Left cardiac atrium (tissue), 4 donors: ENCODE results near the gene FBXL16. TPM values are rescaled to one million over a fixed set of nuclear protein-coding genes. Genes with fewer than 3 reads are reported as not detected.

Experiments used
- ATAC-seq, 2 donors: fragments of 200-7000 bp; cut with Tn5 transposase; one replicate each; pipeline ENCODE4 v1.9.1; 2020; ENCODE audit warnings: mild to moderate bottlenecking in 2 of 2, moderate library complexity in 2 of 2
- DNase-seq: peaks from one replicate; pipeline ENCODE4 v3.0.0-alpha.2; 2020
- intact Hi-C, 2 donors: fragments of 100-400 bp; cut with DNase I; formaldehyde crosslinking; loops; one replicate each; pipeline versions ENCODE4 v1.14.1 to v1.15.1; 2022 to 2023
- total RNA-seq, 2 donors: library from RNA; stranded (reverse); fragmentation: NEBNext Ultra II Directional; extraction: Animal tissue kit (Norgen Biotek cat#: 25700); gene quantifications; one replicate each; pipeline ENCODE4 v1.2.1, GENCODE V29; 2021
- donor health status: DM: no; HTN: yes; CAD: no.
- donor health status: DM: no; HTN: yes; CAD: no; lungs with severe emphysema.
- donor health status: DM: yes; HTN: yes; CAD: no.
- donor health status: Dilated cardiomyopathy.

The FBXL16 gene
- total RNA-seq, 2 donors from 2014 or later, result 0.32 to 1.0 TPM

- ATAC-seq (no peak), DNase-seq (no peak)
- intact Hi-C loops, result no loop called here
Observed at GRCh38 chr16:683396-684070, 22.1 kb downstream of the FBXL16 start.

- no peak for DNase-seq
- ATAC-seq, result no peak
- intact Hi-C loops, result no loop called here
Observed at GRCh38 chr16:682493-683395, 22.9 kb downstream of the FBXL16 start.

- intact Hi-C loops, result no loop called here
- DNase-seq (no peak), ATAC-seq (no peak)
Observed at GRCh38 chr16:681746-682427, 23.7 kb downstream of the FBXL16 start.

GRCh38 chr16:680967-681745 is 24.4 kb downstream of the FBXL16 start:
- DNase-seq (no peak), ATAC-seq (no peak)
- intact Hi-C loops, result no loop called here

- intact Hi-C loops, result no loop called here
- no peak for DNase-seq
- ATAC-seq, result no peak
Observed at GRCh38 chr16:680625-680945, 25.0 kb downstream of the FBXL16 start.

GRCh38 chr16:679814-680624 is 25.6 kb downstream of the FBXL16 start, which contains the start of gene STUB1:
STUB1 (plus strand) TSS chr16:680410; CDS start chr16:680526, 116 bp downstream.
- peak; percentile 73 to 75 for ATAC-seq
- peak; percentile 90 for DNase-seq
- intact Hi-C loops, result no loop called here

- peak; percentile 87 for DNase-seq
- intact Hi-C loops, result no loop called here
- ATAC-seq, result peak; percentile 40 to 43
Observed at GRCh38 chr16:678858-679813, 26.5 kb downstream of the FBXL16 start.

- intact Hi-C loops, result no loop called here
- ATAC-seq (no peak), DNase-seq (no peak)
Observed at GRCh38 chr16:678209-678857, 27.3 kb downstream of the FBXL16 start.

- intact Hi-C loops, result no loop called here
Observed at GRCh38 chr16:677316-678190, 28.0 kb downstream of the FBXL16 start.

GRCh38 chr16:676913-677312 is 28.7 kb downstream of the FBXL16 start:
- DNase-seq (no peak), ATAC-seq (no peak)
- intact Hi-C loops, result no loop called here

More at GRCh38 chr16:677316-678190, 28.0 kb downstream of the FBXL16 start:
- no peak for ATAC-seq
- DNase-seq, result no peak

GRCh38 chr16:676565-676902 is 29.1 kb downstream of the FBXL16 start:
- ATAC-seq (no peak), DNase-seq (no peak)
- intact Hi-C loops, result no loop called here

GRCh38 chr16:675884-676564 is 29.6 kb downstream of the FBXL16 start:
- intact Hi-C loops, result no loop called here
- DNase-seq (no peak), ATAC-seq (no peak)

- DNase-seq, result no peak
Observed at GRCh38 chr16:674968-675883, 30.4 kb downstream of the FBXL16 start, which contains the start of gene RHBDL1. RHBDL1 (plus strand) TSS chr16:675671; CDS start chr16:675791, 120 bp downstream.

GRCh38 chr16:674214-674881 is 31.3 kb downstream of the FBXL16 start:
- DNase-seq (no peak), ATAC-seq (no peak)
- intact Hi-C loops, result no loop called here

More at GRCh38 chr16:674968-675883, 30.4 kb downstream of the FBXL16 start, which contains the start of gene RHBDL1:
- intact Hi-C loops, result no loop called here
- peak in 1 of 2 donors; percentile 7 for ATAC-seq
